SIG-M5 treated with dmso at 0.1 percent for 504 hours (cell line): ENCODE measurements around the gene TBX5.

Experiments used
- DNase-seq: peaks from one replicate; lab custom pipeline; 2025; ENCODE audit not compliant: unreplicated experiment; lab: John Stamatoyannopoulos, UW

TBX5 gene

GRCh38 chr12:114321524-114321923, 84.4 kb downstream of the TBX5 start:
- DNase-seq, result no peak

- DNase-seq, result no peak
These were observed 85.0 kb downstream of the TBX5 start for GRCh38 chr12:114320968-114321367.

GRCh38 chr12:114320101-114320500, 85.8 kb downstream of the TBX5 start:
- DNase-seq, result no peak

DNA sequence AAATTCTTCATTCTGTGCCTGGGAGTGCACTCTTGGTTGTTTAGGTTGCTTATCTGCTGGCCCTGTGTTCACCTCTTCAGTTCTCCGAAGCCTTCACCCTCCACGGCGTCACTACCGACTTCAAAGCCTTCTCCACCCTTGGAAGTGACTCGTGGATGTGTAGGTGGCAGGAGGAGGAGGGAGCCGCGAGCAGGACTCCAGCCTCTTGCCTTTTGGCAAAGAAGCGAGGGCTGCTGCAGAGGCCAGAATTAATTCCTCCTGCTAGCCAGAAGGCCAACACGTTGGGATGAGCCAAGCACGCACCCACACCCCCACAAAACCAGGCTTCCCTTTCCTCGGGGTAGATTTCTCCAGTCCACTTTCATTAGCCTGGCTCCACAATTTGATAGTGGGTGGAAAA, 86.5 kb downstream of the TBX5 start:
- DNase-seq, result no peak

GRCh38 chr12:114318984-114319383, 87.0 kb downstream of the TBX5 start:
- DNase-seq, result no peak

- DNase-seq, result no peak
These were observed 89.9 kb downstream of the TBX5 start for GRCh38 chr12:114316076-114316475.

- DNase-seq, result no peak
These were observed 90.8 kb downstream of the TBX5 start for GRCh38 chr12:114314974-114315720.

GRCh38 chr12:114314403-114314802, 91.5 kb downstream of the TBX5 start:
- no peak for DNase-seq

GRCh38 chr12:114313910-114314309, 92.0 kb downstream of the TBX5 start:
- no peak for DNase-seq

DNA sequence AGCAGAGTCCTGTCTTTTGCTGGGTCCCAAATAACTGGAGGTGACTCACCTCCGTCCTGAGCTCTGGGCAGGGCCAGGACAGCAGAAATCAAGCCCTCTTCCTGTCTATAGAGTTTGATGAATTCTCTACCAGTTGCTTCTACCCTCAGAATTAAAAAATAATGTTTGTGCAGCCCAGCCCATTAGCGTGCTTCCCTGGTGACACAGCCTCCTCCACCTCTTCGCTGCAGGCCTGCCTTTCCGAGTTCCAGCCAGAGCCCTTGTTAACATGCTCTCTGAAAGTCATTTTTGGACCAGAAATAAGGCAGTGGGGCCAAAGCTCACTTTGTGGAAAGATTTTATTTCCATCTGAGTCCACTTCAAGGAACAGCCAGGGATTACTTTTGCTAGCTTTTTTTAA, 94.0 kb downstream of the TBX5 start:
- no peak for DNase-seq

GRCh38 chr12:114306646-114307045, 99.3 kb downstream of the TBX5 start:
- no peak for DNase-seq

DNA sequence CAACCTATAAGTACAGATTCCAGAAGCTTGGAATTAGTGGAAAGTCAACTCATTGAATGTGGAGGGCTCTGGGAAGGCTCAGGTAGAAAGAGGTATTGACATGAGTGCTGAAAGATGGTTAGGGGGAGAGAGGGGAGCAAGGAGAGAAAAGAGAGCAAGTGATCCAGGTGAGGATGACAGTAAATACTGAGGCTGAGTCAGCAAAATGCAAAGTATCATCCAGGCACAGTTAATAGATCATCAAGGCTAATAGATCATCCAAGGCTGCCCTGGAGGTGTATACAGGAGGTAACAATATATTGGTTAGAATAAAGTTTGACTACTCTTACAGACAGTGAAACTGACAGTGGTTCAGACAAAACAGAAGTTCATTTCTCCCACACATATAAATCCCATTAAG, 100.5 kb downstream of the TBX5 start:
- no peak for DNase-seq
